Loucy (cell line): ENCODE data around the gene DBN1.

Experiments used
- EZH2phosphoT487 ChIP-seq: fragments of 200-600 bp; IDR thresholded peaks from 2 replicates; pipeline ENCODE4 v1.6.1; 2018; ENCODE audit warnings: antibody characterized with exemption, mild to moderate bottlenecking, moderate library complexity, borderline replicate concordance
- TF ChIP-seq, protein P1 (sequence below): fragments of 200-600 bp; sonication (generic); conservative IDR thresholded peaks from 2 replicates; pipeline ENCODE4 v1.5.1; 2014; ENCODE audit warnings: mild to moderate bottlenecking, antibody characterized with exemption, low read length

DNA sequence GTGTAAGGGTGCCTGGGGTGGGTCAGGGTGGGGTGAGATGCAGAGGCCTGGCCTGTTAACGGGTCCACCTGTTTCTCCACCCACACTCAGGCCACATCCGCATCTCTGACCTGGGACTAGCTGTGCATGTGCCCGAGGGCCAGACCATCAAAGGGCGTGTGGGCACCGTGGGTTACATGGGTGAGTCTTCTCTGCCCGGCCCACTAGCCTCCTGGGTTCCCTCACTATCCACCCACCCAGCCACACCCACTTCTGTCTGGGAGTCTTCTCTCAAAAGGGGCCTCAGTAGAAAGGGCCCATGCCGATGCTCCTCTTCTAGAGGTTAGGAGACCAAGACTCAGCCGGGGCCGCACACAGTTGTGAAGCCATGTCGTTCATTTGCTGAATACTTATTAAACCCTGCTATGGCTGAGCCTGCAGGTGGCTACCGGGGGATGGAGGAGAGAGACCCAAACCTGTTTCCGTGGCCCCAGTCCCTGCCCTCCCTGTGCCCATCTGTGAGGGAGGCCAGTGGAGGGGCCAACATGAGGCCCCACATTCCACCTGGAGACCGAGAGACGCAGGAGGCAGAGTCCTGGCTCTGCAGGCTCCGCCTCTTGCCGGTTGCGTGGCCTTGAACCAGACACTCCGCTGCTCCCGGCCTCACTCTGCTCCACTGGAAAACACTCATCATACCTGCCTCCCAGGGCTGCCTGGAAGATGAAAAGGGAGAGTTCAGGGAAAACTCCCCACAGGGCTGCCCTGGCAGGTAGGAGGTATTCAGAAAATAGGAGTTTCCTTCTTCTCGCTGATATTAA lies 38.3 kb downstream of the DBN1 start:
- TF ChIP-seq, protein P1, sequence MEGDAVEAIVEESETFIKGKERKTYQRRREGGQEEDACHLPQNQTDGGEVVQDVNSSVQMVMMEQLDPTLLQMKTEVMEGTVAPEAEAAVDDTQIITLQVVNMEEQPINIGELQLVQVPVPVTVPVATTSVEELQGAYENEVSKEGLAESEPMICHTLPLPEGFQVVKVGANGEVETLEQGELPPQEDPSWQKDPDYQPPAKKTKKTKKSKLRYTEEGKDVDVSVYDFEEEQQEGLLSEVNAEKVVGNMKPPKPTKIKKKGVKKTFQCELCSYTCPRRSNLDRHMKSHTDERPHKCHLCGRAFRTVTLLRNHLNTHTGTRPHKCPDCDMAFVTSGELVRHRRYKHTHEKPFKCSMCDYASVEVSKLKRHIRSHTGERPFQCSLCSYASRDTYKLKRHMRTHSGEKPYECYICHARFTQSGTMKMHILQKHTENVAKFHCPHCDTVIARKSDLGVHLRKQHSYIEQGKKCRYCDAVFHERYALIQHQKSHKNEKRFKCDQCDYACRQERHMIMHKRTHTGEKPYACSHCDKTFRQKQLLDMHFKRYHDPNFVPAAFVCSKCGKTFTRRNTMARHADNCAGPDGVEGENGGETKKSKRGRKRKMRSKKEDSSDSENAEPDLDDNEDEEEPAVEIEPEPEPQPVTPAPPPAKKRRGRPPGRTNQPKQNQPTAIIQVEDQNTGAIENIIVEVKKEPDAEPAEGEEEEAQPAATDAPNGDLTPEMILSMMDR = no peak
- no peak for TF ChIP-seq EZH2phosphoT487
